MM.1S (cell line): ENCODE data around the gene CFAP46.

Experiments
- DNase-seq: peaks from one replicate; pipeline ENCODE4 v3.0.0-alpha.2; 2015
- H2AFZ ChIP-seq: fragments of 300-600 bp; sonication (generic); 2 replicates; pipeline ENCODE4 v1.6.0; 2016; ENCODE audit warnings: antibody characterized with exemption, low read length
- H3F3A ChIP-seq: fragments of 300-600 bp; sonication (generic); 2 replicates; pipeline ENCODE4 v1.6.1; 2016; ENCODE audit warnings: mild to moderate bottlenecking, antibody characterized with exemption, low read length, moderate library complexity, mixed read lengths; ENCODE audit not compliant: insufficient read depth
- H3K27ac ChIP-seq: fragments of 300-600 bp; sonication (generic); 2 replicates; pipeline ENCODE4 v1.5.1; 2016; ENCODE audit warnings: mild to moderate bottlenecking, low read length
- H3K27me3 ChIP-seq: fragments of 300-600 bp; sonication (generic); replicated peaks from 2 replicates; pipeline ENCODE4 v1.6.0; 2016; ENCODE audit warnings: low read length; ENCODE audit not compliant: insufficient read depth
- H3K36me3 ChIP-seq: fragments of 300-600 bp; sonication (generic); replicated peaks from 2 replicates; pipeline ENCODE4 v1.6.1; 2016; ENCODE audit warnings: mild to moderate bottlenecking, low read length, mixed read lengths; ENCODE audit not compliant: insufficient read depth
- H3K4me1 ChIP-seq: fragments of 300-600 bp; sonication (generic); 2 replicates; pipeline ENCODE4 v1.6.1; 2016; ENCODE audit warnings: low read length, mixed read lengths
- H3K4me2 ChIP-seq: fragments of 300-600 bp; sonication (generic); 2 replicates; pipeline ENCODE4 v1.6.0; 2016; ENCODE audit warnings: low read depth, low read length
- H3K4me3 ChIP-seq: fragments of 300-600 bp; sonication (generic); 2 replicates; pipeline ENCODE4 v1.5.1; 2016; ENCODE audit warnings: low read length, mixed read lengths
- H3K79me2 ChIP-seq: fragments of 300-600 bp; sonication (generic); 2 replicates; pipeline ENCODE4 v1.6.1; 2016; ENCODE audit warnings: mixed run types, low read length, mixed read lengths
- H3K9ac ChIP-seq: fragments of 300-600 bp; sonication (generic); 2 replicates; pipeline ENCODE4 v1.6.1; 2016; ENCODE audit warnings: low read length, mixed read lengths
- H3K9me2 ChIP-seq: fragments of 300-600 bp; sonication (generic); replicated peaks from 2 replicates; pipeline ENCODE4 v1.6.1; 2016; ENCODE audit warnings: mild to moderate bottlenecking, low read length, mixed read lengths; ENCODE audit not compliant: insufficient read depth
- H3K9me3 ChIP-seq: fragments of 300-600 bp; sonication (generic); replicated peaks from 2 replicates; pipeline ENCODE4 v1.6.1; 2016; ENCODE audit warnings: mild to moderate bottlenecking, low read length, mixed read lengths; ENCODE audit not compliant: insufficient read depth
- H4K20me1 ChIP-seq: fragments of 300-600 bp; sonication (generic); 2 replicates; pipeline ENCODE4 v1.6.1; 2016; ENCODE audit warnings: mild to moderate bottlenecking, low read length, moderate library complexity, mixed read lengths; ENCODE audit not compliant: insufficient read depth
- EZH2 ChIP-seq: fragments of 300-600 bp; sonication (generic); optimal IDR thresholded peaks from 2 replicates; pipeline ENCODE3; 2017; ENCODE audit warnings: low read depth, mild to moderate bottlenecking, antibody characterized with exemption, low read length, mixed read lengths
- EZH2phosphoT487 ChIP-seq: fragments of 300-600 bp; sonication (generic); IDR thresholded peaks from 2 replicates; pipeline ENCODE4 v1.6.1; 2018; ENCODE audit warnings: antibody characterized with exemption, low read length
- TF ChIP-seq, protein P1 (sequence below): fragments of 300-600 bp; sonication (generic); IDR thresholded peaks from 2 replicates; pipeline ENCODE4 v1.5.1; 2016; ENCODE audit warnings: antibody characterized with exemption, low read length, mixed read lengths

CFAP46 gene

DNA sequence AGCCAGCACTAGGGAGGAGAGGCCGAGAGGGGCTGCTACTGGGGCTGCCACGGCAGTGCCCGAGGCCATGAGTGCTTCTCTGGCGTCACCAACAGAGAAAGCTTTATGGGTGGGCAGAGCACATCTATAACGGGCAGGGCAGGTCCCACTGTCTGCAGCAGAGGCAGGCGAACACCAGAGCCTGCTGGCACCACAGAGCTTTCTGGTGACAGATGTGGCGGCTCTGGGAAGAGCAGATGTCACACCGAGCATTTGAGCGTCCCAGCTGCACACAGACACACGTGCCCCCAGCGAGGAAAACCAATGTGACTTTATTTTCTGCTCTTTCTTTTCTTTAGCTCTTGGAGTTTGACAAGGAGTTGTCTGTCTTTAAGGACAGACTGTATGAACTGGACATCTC lies 176.9 kb downstream of the CFAP46 start:
- no peak for TF ChIP-seq EZH2
- H3K27me3 ChIP-seq: no peaks in the 10 kb centered on the region
- no peak overlapping the region for H3K4me2 ChIP-seq
- H4K20me1 ChIP-seq: no peaks in the 10 kb centered on the region
- no peaks in the 10 kb centered on the region for H3K4me1 ChIP-seq
- H3K9me3 ChIP-seq: no peaks in the 10 kb centered on the region
- no peaks in the 10 kb centered on the region for H3K79me2 ChIP-seq
- no peaks in the 10 kb centered on the region for H3K9me2 ChIP-seq
- H3K36me3 ChIP-seq: no peaks in the 10 kb centered on the region
- H3K9ac ChIP-seq: no peak overlapping the region
- H3K27ac ChIP-seq: no peak overlapping the region
- no peak overlapping the region for H2AFZ ChIP-seq
- no peak overlapping the region for H3K4me3 ChIP-seq
- DNase-seq: no peak
- H3F3A ChIP-seq: no peaks in the 10 kb centered on the region

DNA sequence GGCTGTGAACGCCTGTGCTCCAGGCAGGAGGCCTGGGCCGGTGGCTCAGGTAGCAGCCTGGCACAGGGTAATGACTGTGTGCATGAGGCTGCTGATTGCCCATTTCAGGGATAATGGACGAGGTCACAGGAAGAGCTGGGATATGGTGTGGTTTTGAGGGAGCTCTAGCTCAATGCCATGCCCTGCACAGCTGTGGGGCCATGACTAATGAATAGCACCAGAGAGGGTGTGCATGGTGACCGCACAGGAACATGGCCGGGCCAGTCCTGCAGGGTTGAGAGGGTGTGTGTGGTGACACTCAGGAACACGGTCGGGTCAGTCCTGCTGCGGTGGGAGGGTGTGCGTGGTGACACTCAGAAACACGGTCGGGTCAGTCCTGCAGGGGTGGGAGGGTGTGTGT lies 178.3 kb downstream of the CFAP46 start:
- no peaks in the 10 kb centered on the region for H3F3A ChIP-seq
- TF ChIP-seq, protein P1, sequence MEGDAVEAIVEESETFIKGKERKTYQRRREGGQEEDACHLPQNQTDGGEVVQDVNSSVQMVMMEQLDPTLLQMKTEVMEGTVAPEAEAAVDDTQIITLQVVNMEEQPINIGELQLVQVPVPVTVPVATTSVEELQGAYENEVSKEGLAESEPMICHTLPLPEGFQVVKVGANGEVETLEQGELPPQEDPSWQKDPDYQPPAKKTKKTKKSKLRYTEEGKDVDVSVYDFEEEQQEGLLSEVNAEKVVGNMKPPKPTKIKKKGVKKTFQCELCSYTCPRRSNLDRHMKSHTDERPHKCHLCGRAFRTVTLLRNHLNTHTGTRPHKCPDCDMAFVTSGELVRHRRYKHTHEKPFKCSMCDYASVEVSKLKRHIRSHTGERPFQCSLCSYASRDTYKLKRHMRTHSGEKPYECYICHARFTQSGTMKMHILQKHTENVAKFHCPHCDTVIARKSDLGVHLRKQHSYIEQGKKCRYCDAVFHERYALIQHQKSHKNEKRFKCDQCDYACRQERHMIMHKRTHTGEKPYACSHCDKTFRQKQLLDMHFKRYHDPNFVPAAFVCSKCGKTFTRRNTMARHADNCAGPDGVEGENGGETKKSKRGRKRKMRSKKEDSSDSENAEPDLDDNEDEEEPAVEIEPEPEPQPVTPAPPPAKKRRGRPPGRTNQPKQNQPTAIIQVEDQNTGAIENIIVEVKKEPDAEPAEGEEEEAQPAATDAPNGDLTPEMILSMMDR: no peak
- TF ChIP-seq EZH2phosphoT487 (no peak), EZH2 (no peak)
- no peaks in the 10 kb centered on the region for H3K36me3 ChIP-seq
- H3K4me1 ChIP-seq: no peaks in the 10 kb centered on the region
- no peak overlapping the region for H3K27ac ChIP-seq
- H3K4me3 ChIP-seq: no peak overlapping the region
- H3K9ac ChIP-seq: no peak overlapping the region
- no peaks in the 10 kb centered on the region for H3K27me3 ChIP-seq
- no peaks in the 10 kb centered on the region for H4K20me1 ChIP-seq
- H3K9me3 ChIP-seq: no peaks in the 10 kb centered on the region
- no peak for DNase-seq
- no peaks in the 10 kb centered on the region for H3K9me2 ChIP-seq
- H2AFZ ChIP-seq: no peak overlapping the region
- H3K79me2 ChIP-seq: no peaks in the 10 kb centered on the region
- H3K4me2 ChIP-seq: no peak overlapping the region

DNA sequence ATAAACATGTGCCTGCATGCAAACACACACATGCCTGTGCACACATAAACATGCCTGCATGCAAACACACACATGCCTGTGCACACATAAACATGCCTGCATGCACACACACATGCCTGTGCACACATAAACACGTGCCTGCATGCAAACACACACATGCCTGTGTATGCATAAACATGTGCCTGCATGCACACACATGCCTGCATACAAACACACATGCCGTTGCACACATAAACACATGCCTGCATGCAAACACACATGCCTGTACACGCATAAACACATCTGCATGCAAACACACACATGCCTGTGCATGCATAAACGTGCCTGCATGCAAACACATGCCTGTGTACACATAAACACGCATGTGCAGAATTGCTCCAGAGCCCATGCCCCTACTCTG lies 178.8 kb downstream of the CFAP46 start:
- H3K4me3 ChIP-seq: no peak overlapping the region
- H3K79me2 ChIP-seq: no peaks in the 10 kb centered on the region
- H3K27ac ChIP-seq: no peak overlapping the region
- H3K36me3 ChIP-seq: no peaks in the 10 kb centered on the region
- no peaks in the 10 kb centered on the region for H3K9me2 ChIP-seq
- no peak overlapping the region for H2AFZ ChIP-seq
- H3K9me3 ChIP-seq: no peaks in the 10 kb centered on the region
- no peak overlapping the region for H3K4me2 ChIP-seq
- H3F3A ChIP-seq: no peaks in the 10 kb centered on the region
- no peak overlapping the region for H3K9ac ChIP-seq
- TF ChIP-seq EZH2phosphoT487 (no peak), EZH2 (no peak)
- TF ChIP-seq, protein P1: no peak
- H3K4me1 ChIP-seq: no peaks in the 10 kb centered on the region
- no peaks in the 10 kb centered on the region for H4K20me1 ChIP-seq
- H3K27me3 ChIP-seq: no peaks in the 10 kb centered on the region
- no peak for DNase-seq

DNA sequence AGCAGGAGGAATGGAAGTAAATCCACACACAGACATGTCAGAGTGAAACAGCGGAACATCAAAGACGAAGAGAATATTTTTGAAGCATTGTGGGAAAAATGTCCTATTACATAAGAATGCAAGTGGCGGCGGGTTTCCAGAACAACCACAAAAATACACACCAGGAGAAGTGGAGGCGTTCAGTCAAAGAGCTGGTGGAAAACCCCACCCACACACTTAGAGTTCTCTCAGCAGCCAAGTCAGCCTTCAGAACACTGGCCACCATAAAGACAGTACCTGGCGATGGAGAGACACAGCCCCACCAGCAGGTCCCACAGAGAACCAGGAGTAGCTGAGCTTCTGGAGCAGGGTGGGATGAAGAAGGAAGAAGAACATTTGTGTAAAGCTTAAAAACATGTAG lies 180.1 kb downstream of the CFAP46 start:
- Histone ChIP-seq H4K20me1 (no peaks in the 10 kb centered on the region), H3K79me2 (no peaks in the 10 kb centered on the region), H3K4me1 (no peaks in the 10 kb centered on the region), H3K27me3 (no peaks in the 10 kb centered on the region), H3F3A (no peaks in the 10 kb centered on the region), H3K27ac (no peak overlapping the region), H2AFZ (no peak overlapping the region), H3K9me3 (no peaks in the 10 kb centered on the region), H3K4me2 (no peak overlapping the region), H3K36me3 (no peaks in the 10 kb centered on the region), H3K9me2 (no peaks in the 10 kb centered on the region), H3K9ac (no peak overlapping the region), H3K4me3 (no peak overlapping the region)
- no peak for DNase-seq
- TF ChIP-seq, protein P1: no peak
- TF ChIP-seq EZH2 (no peak), EZH2phosphoT487 (no peak)
